ENCODE results near the gene DCP2. TPM values are rescaled to one million over a fixed set of nuclear protein-coding genes. Genes with fewer than 3 reads are reported as not detected.
A peak's percentile ranks its signal among the peaks of the same experiment; 100 is the strongest.

Gene DCP2
- total and polyA plus RNA-seq, 2 experiments from 2014 or later: 17.6 to 23.9 TPM

DNA sequence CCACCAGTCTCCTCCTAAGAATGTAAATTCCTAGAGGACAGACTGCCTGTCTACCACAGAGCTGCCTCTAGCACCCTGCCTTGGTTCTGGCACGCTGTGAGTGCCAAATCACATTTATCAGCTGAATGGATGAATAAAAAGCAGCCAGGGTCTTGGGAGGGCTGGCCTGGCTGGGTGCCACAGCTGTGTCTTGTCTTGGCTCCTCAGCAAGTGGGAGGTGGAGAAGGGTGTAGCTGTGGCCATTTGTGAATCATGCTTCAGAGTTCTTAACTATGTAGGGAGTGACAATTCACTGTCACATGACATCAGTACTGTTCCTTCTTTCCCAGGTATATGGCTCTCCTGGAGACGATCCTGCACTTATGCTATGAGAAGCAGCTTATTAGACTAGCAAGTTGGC lies 70.6 kb downstream of the DCP2 start:
- peaks cover 7% of the 10 kb centered on the region for H3K4me1 ChIP-seq (ENCODE audit: low read depth)
- H3K27me3 ChIP-seq: no peaks in the 10 kb centered on the region
- DNase-seq (ENCODE audit: low read depth in 1 of 2, low spot score in 1 of 2): peak in 1 of 2 donors; percentile 58
- no peak overlapping the region for H3K27ac ChIP-seq
- TF ChIP-seq, protein P1, sequence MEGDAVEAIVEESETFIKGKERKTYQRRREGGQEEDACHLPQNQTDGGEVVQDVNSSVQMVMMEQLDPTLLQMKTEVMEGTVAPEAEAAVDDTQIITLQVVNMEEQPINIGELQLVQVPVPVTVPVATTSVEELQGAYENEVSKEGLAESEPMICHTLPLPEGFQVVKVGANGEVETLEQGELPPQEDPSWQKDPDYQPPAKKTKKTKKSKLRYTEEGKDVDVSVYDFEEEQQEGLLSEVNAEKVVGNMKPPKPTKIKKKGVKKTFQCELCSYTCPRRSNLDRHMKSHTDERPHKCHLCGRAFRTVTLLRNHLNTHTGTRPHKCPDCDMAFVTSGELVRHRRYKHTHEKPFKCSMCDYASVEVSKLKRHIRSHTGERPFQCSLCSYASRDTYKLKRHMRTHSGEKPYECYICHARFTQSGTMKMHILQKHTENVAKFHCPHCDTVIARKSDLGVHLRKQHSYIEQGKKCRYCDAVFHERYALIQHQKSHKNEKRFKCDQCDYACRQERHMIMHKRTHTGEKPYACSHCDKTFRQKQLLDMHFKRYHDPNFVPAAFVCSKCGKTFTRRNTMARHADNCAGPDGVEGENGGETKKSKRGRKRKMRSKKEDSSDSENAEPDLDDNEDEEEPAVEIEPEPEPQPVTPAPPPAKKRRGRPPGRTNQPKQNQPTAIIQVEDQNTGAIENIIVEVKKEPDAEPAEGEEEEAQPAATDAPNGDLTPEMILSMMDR (IDR thresholded peaks at IDR 0.05; ENCODE audit: low read depth, low read length): no peak
- H3K36me3 ChIP-seq: peaks cover 30% of the 10 kb centered on the region
- H3K4me3 ChIP-seq: no peak overlapping the region
- no peaks in the 10 kb centered on the region for H3K9me3 ChIP-seq (ENCODE audit: low read depth)

DNA sequence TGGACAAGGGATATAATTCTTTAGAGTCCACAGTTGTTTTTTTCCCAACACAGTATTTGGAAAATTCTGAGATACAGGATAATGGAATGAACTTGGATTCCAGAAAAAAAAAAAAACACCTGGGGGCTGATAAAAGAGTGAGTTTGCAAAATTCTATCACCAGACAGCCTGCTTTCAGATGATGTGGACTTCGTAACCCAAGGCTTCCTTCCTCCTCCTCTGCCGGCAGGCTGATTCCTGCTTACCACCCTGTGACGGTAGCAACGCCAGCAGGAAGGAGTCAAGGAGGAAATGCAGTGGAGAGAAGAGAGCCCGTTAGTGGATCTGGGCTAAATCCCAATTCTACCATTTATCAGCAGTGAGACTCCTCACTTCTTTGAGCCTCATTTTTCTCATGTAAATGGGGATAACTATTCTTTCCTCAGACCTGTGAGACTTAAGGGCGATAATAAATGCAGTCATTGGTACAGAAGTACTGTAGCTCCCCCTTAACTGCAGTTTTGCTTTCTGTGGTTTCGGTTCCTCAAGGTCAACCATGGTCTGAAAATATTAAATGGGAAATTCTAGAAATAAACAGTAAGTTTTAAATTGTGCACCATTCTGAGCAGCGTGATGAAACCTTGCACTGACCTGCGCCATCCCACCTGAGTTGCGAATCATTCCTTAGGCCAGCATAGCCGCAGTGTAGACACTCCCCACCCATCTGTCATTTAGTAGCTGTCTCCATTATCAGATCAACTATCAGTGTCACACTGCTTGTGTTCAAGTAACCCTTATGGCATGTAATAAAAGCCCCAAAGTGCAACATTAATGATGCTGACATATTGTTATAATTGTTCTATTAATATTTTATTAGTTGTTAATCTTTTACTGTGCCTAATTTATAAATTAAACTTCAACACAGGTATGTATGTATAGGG lies 71.4 kb downstream of the DCP2 start:
- no peak overlapping the region for H3K4me3 ChIP-seq
- H3K9me3 ChIP-seq (ENCODE audit: low read depth): no peaks in the 10 kb centered on the region
- peak in 1 of 2 donors; percentile 55 for DNase-seq (ENCODE audit: low read depth in 1 of 2, low spot score in 1 of 2)
- peaks cover 31% of the 10 kb centered on the region for H3K36me3 ChIP-seq
- no peak overlapping the region for H3K27ac ChIP-seq
- peaks cover 7% of the 10 kb centered on the region for H3K4me1 ChIP-seq (ENCODE audit: low read depth)
- TF ChIP-seq, protein P1 (IDR thresholded peaks at IDR 0.05; ENCODE audit: low read depth, low read length): no peak
- H3K27me3 ChIP-seq: no peaks in the 10 kb centered on the region

DNA sequence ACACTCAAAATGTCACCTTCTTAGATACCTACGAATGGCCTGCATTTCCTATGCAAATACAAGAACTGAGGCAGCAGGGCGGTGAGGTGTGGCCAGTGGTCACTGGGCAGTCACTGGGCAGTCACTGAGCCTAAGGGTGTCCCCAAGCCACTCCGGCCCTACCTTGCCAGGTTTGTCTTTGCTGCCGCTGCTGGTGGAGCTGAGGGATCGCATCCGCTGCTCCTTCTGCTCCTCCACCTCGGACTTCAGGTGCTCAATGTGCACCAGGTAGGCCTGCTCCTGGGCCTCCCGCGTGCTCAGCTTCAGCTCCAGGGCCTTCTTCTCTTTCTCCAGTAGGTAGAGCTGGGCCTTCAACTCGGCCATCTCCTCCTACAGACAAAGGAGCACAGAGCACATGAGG lies 72.3 kb downstream of the DCP2 start:
- Histone ChIP-seq H3K27me3 (no peaks in the 10 kb centered on the region), H3K27ac (no peak overlapping the region), H3K4me3 (no peak overlapping the region), H3K9me3 (ENCODE audit: low read depth) (no peaks in the 10 kb centered on the region), H3K36me3 (peaks cover 41% of the 10 kb centered on the region), H3K4me1 (ENCODE audit: low read depth) (peaks cover 3% of the 10 kb centered on the region)
- no peak for DNase-seq (ENCODE audit: low read depth in 1 of 2, low spot score in 1 of 2)
- TF ChIP-seq, protein P1 (IDR thresholded peaks at IDR 0.05; ENCODE audit: low read depth, low read length): no peak

DNA sequence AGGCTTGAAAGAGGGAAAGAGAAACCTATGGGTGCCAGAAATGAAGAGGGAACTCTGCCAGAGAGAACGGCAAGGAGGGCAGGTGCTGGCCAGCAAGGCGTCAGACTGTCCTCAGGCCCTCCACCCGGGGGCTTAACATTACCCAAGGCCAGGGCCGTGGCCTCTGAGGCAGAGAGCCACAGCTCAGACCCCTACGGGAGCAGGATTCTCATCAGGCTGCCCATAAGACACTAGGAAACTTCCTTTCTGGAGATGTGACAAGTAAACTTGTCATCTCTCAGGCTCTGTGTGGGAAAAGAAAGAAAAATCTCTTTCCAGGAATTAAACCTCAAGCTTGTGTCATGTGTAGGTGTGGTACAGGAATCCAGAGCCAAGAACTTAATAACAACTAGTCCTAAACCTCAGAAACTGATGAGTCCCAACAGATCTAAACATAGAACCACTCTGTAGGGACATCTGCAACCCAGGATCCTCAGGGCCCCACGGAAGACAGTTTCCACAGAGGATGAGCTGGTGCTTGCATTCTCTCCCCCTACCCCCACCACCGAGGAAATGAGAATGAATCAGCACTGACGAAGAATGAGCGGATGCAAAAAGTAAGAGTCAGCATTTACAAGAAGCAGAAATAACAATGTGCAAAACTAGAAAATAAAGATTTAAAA lies 74.3 kb downstream of the DCP2 start:
- TF ChIP-seq, protein P1 (IDR thresholded peaks at IDR 0.05; ENCODE audit: low read depth, low read length): no peak
- Histone ChIP-seq H3K36me3 (peaks cover 48% of the 10 kb centered on the region), H3K9me3 (ENCODE audit: low read depth) (no peaks in the 10 kb centered on the region), H3K4me3 (no peak overlapping the region), H3K27ac (no peak overlapping the region), H3K4me1 (ENCODE audit: low read depth) (no peaks in the 10 kb centered on the region), H3K27me3 (no peaks in the 10 kb centered on the region)
- DNase-seq (ENCODE audit: low read depth in 1 of 2, low spot score in 1 of 2): peak in 1 of 2 donors; percentile 65

DNA sequence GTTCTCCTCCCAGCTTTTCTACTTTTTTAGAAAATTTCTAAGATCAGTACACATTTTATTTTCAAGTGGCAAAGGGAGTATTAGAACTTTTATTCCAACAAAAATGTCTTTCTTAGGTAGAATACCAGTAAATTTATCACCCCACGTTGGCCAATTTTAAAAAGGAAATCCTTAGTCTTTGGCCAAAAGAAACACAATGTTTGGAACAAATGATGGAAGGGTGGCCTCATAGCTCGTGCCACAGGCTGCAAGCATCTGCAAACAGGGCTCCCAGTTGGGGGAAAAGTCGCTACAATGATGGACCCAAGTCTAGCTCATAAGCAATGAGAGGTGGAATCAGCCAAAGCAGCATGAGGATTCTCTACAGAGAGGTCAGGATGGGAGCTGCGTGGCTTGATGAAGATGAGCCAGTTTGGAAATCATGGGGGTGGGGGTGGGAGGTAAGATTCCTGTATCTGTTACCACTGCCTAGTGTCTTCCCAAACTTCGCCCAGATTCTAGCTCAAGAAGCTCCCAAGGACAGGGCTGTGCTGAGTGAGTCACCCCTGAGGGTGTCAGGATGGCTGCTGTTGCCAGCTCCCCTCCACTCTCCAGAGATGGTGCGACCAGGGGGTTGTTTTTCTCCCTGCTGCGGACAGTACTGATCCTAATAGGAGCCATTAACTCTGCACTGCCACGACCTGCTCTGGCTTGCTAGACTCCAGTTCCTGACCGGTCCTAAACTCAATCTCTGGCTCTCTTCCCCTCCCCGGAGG lies 75.6 kb downstream of the DCP2 start:
- no peaks in the 10 kb centered on the region for H3K4me1 ChIP-seq (ENCODE audit: low read depth)
- no peak overlapping the region for H3K4me3 ChIP-seq
- TF ChIP-seq, protein P1 (IDR thresholded peaks at IDR 0.05; ENCODE audit: low read depth, low read length): no peak
- no peak overlapping the region for H3K27ac ChIP-seq
- H3K27me3 ChIP-seq: no peaks in the 10 kb centered on the region
- peaks cover 47% of the 10 kb centered on the region for H3K36me3 ChIP-seq
- H3K9me3 ChIP-seq (ENCODE audit: low read depth): no peaks in the 10 kb centered on the region
- peak in 1 of 2 donors; percentile 21 for DNase-seq (ENCODE audit: low read depth in 1 of 2, low spot score in 1 of 2)

Measured in cardiac muscle cell (in vitro differentiated cells and primary cell).